Esophagus muscularis mucosa (tissue), 4 donors: ENCODE measurements around the gene SRD5A2.

Experiments used
- EP300 ChIP-seq: sonication (generic); formaldehyde crosslinking; IDR thresholded peaks from one replicate; pipeline ENCODE4 v1.6.1; 2017; ENCODE audit warnings: antibody characterized with exemption
- POLR2A ChIP-seq: fragments of 450-650 bp; IDR thresholded peaks from one replicate; pipeline ENCODE4 v1.6.1; 2017; ENCODE audit warnings: antibody characterized with exemption, moderate library complexity, mild to moderate bottlenecking, low read depth
- POLR2AphosphoS5 ChIP-seq, 2 donors: sonication (generic); formaldehyde crosslinking; IDR thresholded peaks; one replicate each; pipeline ENCODE4 v1.6.1; 2017; ENCODE audit warnings: antibody characterized with exemption in 2 of 2
- TF ChIP-seq, protein P1 (sequence below), 3 experiments: fragments of 200-600 bp in 2 of 3; fragments of 450-650 bp in 1 of 3; sonication (generic) in 2 of 3; IDR thresholded peaks; one replicate each; pipeline ENCODE4 v1.5.1; 2017 to 2019; ENCODE audit warnings: antibody characterized with exemption in 3 of 3, mild to moderate bottlenecking in 2 of 3, moderate library complexity in 1 of 3

DNA sequence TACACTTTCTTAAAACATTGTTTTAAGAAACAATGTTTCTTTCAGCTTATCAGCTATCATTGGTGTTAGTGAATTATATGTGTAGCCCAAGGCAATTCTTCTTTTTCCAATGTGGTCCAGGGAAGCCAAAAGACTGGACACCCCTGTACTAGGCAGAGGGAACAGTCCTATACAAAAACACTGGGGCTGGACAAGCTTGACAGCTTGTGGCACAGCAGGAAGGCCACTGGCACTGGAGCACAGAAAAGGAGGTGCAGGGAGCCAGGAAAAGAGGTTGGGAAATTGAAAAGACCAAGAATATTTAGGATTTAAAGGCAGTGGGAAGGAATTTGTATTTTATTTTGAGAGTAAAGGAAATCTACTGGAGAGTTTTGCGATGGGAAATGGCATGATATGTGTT, 47.7 kb downstream of the SRD5A2 start:
- TF ChIP-seq, protein P1, sequence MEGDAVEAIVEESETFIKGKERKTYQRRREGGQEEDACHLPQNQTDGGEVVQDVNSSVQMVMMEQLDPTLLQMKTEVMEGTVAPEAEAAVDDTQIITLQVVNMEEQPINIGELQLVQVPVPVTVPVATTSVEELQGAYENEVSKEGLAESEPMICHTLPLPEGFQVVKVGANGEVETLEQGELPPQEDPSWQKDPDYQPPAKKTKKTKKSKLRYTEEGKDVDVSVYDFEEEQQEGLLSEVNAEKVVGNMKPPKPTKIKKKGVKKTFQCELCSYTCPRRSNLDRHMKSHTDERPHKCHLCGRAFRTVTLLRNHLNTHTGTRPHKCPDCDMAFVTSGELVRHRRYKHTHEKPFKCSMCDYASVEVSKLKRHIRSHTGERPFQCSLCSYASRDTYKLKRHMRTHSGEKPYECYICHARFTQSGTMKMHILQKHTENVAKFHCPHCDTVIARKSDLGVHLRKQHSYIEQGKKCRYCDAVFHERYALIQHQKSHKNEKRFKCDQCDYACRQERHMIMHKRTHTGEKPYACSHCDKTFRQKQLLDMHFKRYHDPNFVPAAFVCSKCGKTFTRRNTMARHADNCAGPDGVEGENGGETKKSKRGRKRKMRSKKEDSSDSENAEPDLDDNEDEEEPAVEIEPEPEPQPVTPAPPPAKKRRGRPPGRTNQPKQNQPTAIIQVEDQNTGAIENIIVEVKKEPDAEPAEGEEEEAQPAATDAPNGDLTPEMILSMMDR (IDR thresholded peaks at IDR 0.05) = no peak
- TF ChIP-seq POLR2AphosphoS5 (IDR thresholded peaks at IDR 0.05) = no peak
- TF ChIP-seq POLR2A = no peak
- no peak for TF ChIP-seq EP300
